K562 (cell line): ENCODE results near the gene AIF1. TPM values are rescaled to one million over a fixed set of nuclear protein-coding genes. Genes with fewer than 3 reads are reported as not detected.

Experiments
- ADNP ChIP-seq: fragments of 200-800 bp; sonication (Bioruptor generic); IDR thresholded peaks from 2 replicates; pipeline ENCODE4 v1.6.1; 2016; ENCODE audit warnings: missing genetic modification characterization, missing compliant biosample characterization
- CBX8 ChIP-seq: fragments of 200-600 bp; sonication (generic); IDR thresholded peaks from 2 replicates; pipeline ENCODE4 v1.6.1; 2012; ENCODE audit warnings: borderline replicate concordance, mixed run types, low read depth, mild to moderate bottlenecking, moderate library complexity, mixed read lengths, low read length, control low read depth, inconsistent platforms; ENCODE audit not compliant: poor library complexity, severe bottlenecking; ENCODE audit errors: extremely low read depth
- CREB1 ChIP-seq, 2 experiments: sonication (generic) in 1 of 2; formaldehyde crosslinking in 1 of 2; IDR thresholded peaks; 2 replicates each; pipeline versions ENCODE4 v1.6.1 to v1.8.0; 2012 to 2022; ENCODE audit warnings: inconsistent platforms in 1 of 2, mild to moderate bottlenecking in 1 of 2, missing genetic modification reagents in 1 of 2, moderate library complexity in 1 of 2
- DPF2 ChIP-seq: fragments of 450-650 bp; IDR thresholded peaks from 2 replicates; pipeline ENCODE4 v1.6.1; 2016
- ETS1 ChIP-seq: conservative IDR thresholded peaks from 2 replicates; pipeline ENCODE4 v1.6.1; 2011; ENCODE audit warnings: low read depth, mild to moderate bottlenecking, low read length; ENCODE audit not compliant: control insufficient read depth
- ETV6 ChIP-seq, 3 experiments: fragments of 150-350 bp in 1 of 3; sonication (generic) in 1 of 3; formaldehyde crosslinking in 1 of 3; IDR thresholded peaks; 2 replicates each; pipeline versions ENCODE4 v1.6.1 to v1.8.0; 2014 to 2022; ENCODE audit warnings: borderline replicate concordance in 2 of 3, low read depth in 2 of 3, antibody characterized with exemption in 1 of 3, low read length in 1 of 3, mild to moderate bottlenecking in 1 of 3, missing genetic modification reagents in 1 of 3
- IRF1 ChIP-seq: sonication (generic); formaldehyde crosslinking; IDR thresholded peaks from 2 replicates; pipeline ENCODE4 v1.8.0; 2022; ENCODE audit warnings: missing genetic modification reagents, mild to moderate bottlenecking, borderline replicate concordance
- PATZ1 ChIP-seq: fragments of 250-450 bp; sonication (Bioruptor Pico); IDR thresholded peaks from 2 replicates; pipeline ENCODE4 v1.5.0; 2020; ENCODE audit warnings: mild to moderate bottlenecking, borderline replicate concordance
- PCBP2 ChIP-seq: fragments of 200-400 bp; formaldehyde crosslinking; IDR thresholded peaks from 2 replicates; pipeline ENCODE4 v1.6.1; 2018; ENCODE audit warnings: low read length, low read depth, mild to moderate bottlenecking, moderate library complexity; ENCODE audit not compliant: poor library complexity, severe bottlenecking
- RAD21 ChIP-seq, 2 experiments: fragments of 250-450 bp in 1 of 2; fragments of 450-650 bp in 1 of 2; sonication (Bioruptor Pico) in 1 of 2; formaldehyde crosslinking in 1 of 2; IDR thresholded peaks in 1 of 2; conservative IDR thresholded peaks in 1 of 2; 2 replicates each; pipeline versions ENCODE4 v1.4.0 to v1.8.0; 2020 to 2022; ENCODE audit warnings: mild to moderate bottlenecking in 2 of 2, moderate library complexity in 1 of 2
- RBBP5 ChIP-seq: fragments of 200-600 bp; sonication (generic); IDR thresholded peaks from 2 replicates; pipeline ENCODE4 v1.6.1; 2012; ENCODE audit warnings: borderline replicate concordance, mild to moderate bottlenecking, low read length, control low read depth, inconsistent platforms; ENCODE audit not compliant: insufficient read depth, poor library complexity, severe bottlenecking
- RBM17 ChIP-seq: fragments of 200-400 bp; formaldehyde crosslinking; IDR thresholded peaks from 2 replicates; pipeline ENCODE4 v1.6.1; 2017; ENCODE audit warnings: low read depth, mild to moderate bottlenecking, low read length, borderline replicate concordance
- SMAD2 ChIP-seq: fragments of 150-350 bp; IDR thresholded peaks from 2 replicates; pipeline ENCODE4 v1.6.1; 2014; ENCODE audit warnings: low read depth, mild to moderate bottlenecking, low read length
- SRF ChIP-seq, 2 experiments: fragments of 250-450, 450-650 bp in 1 of 2; sonication (Bioruptor Pico) in 1 of 2; sonication (generic) in 1 of 2; formaldehyde crosslinking; IDR thresholded peaks; 2 replicates each; pipeline versions ENCODE4 v1.5.0 to v1.5.1; 2020 to 2022; ENCODE audit warnings: mild to moderate bottlenecking in 1 of 2, missing genetic modification reagents in 1 of 2
- ZEB2 ChIP-seq: fragments of 450-650 bp; IDR thresholded peaks from 2 replicates; pipeline ENCODE4 v1.6.1; 2016
- ZNF146 ChIP-seq: IDR thresholded peaks from one replicate; pipeline ENCODE4 v1.6.1; 2018; ENCODE audit warnings: missing compliant biosample characterization; ENCODE audit not compliant: unreplicated experiment
- ZNF395 ChIP-seq: fragments of 200-800 bp; sonication (Bioruptor generic); IDR thresholded peaks from 2 replicates; pipeline ENCODE4 v1.6.1; 2017; ENCODE audit warnings: missing genetic modification characterization, missing compliant biosample characterization
- polyA plus RNA-seq, 8 experiments: library from polyadenylated mRNA; depleted of rRNA in 4 of 8; stranded (reverse) in 5 of 8; unstranded in 3 of 8; fragments of >200 nt; fragmentation: Nextera tagmentation in 2 of 8; fragmentation: Illumina TruSeq in 1 of 8; extraction: Ambion mirVana in 2 of 8; extraction: Trizol in 1 of 8; gene quantifications; 2 replicates each; pipeline versions ENCODE4 v1.2.1 to v1.2.3, GENCODE V29; 2011 to 2014; ENCODE audit warnings: inconsistent platforms in 1 of 8, missing spikeins in 1 of 8
- total RNA-seq, 7 experiments: library from RNA; depleted of rRNA in 6 of 7; stranded (reverse); fragments of >200 nt in 6 of 7; fragmentation: Illumina TruSeq in 2 of 7; extraction: Trizol in 2 of 7; gene quantifications; 2 replicates each; pipeline versions ENCODE4 v1.2.1 to v1.2.3, GENCODE V29; 2011 to 2021; ENCODE audit warnings: low replicate concordance in 1 of 7

AIF1 gene
- total and polyA plus RNA-seq, 9 of the 15 experiments (the other 6 are each of a cell fraction or from before 2014, with no cell fraction given), result 9.4 to 33.4 (median 19.4) TPM

DNA sequence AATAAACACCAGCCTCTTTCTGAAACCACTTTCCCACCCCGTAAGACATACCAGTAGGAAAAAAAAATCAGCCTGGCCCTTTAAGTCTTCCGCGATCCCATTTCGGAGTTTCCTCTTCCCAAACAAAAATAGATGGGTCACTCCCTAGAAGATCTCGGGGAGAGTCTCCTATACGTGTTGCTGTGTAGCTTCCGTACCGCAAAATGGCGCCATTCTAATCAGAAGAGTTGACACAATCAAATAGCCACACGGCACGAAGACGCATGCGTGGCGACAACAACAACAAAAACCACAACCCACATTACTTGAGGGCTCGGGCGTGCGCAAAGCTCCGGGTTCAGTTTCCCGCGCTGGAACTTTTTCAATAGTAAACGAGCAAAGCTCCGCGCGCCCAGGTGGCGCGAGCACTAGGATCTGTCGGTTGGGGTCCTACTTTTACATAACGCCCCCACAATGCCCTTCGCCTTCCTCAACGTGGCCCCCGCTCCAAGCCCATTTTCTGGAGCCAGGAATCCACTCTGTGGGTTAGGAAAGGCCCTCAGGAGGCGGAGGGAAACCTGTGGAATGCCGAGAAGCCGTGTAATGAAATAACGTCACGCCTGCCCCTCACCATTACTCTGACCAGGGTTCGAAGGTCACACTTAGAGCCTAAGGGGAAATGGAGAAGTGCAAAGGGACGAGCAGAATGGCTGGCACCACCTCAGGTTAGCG is 49.9 kb downstream of the AIF1 start, which contains the start of gene GPANK1 (continued):
- TF ChIP-seq RBM17, result no peak
- 0 out of 2 replicates have a peak, but pooled peaks have one; percentile 5 for TF ChIP-seq SMAD2
- TF ChIP-seq ETV6 (IDR thresholded peaks at IDR 0.05; ENCODE audit: borderline replicate concordance in 1 of 2, low read depth in 2 of 2, low read length in 1 of 2), result no peak
- TF ChIP-seq ETV6 (CRISPR knock-in tag; IDR thresholded peaks at IDR 0.05; ENCODE audit: borderline replicate concordance), result 0 out of 2 replicates have a peak, but pooled peaks have one; percentile 28
- TF ChIP-seq PATZ1, result no peak
- peak in 1 of 2 experiments; percentile 73; a peak in 1 of 4 replicates for TF ChIP-seq SRF (CRISPR knock-in tag; IDR thresholded peaks at IDR 0.05)
- TF ChIP-seq CBX8, result no peak
- TF ChIP-seq ZNF395 (CRISPR knock-in tag), result no peak
- no peak; the same call in 1 of the 2 replicates for TF ChIP-seq ETS1
- TF ChIP-seq PCBP2, result no peak
- no peak for TF ChIP-seq ADNP (tag)
- TF ChIP-seq DPF2, result peak; percentile 44
- TF ChIP-seq CREB1 (IDR thresholded peaks at IDR 0.05), result peak; percentile 64
- peak; percentile 79 for TF ChIP-seq CREB1 (CRISPR knock-in tag; IDR thresholded peaks at IDR 0.05)
- TF ChIP-seq RAD21 (CRISPR knock-in tag; conservative IDR thresholded peaks at IDR 0.05 in 1 of 2, IDR thresholded peaks at IDR 0.05 in 1 of 2), result 0 out of 4 replicates have a peak, but pooled peaks of 1 of the 2 experiments have one; percentile 4
- no peak; the same call in 1 of the 2 replicates for TF ChIP-seq IRF1 (CRISPR knock-in tag)
- no peak for TF ChIP-seq RBBP5
- peak; percentile 26; the same call in 1 of the 2 replicates for TF ChIP-seq ZEB2
- no peak for TF ChIP-seq ZNF146 (CRISPR knock-in tag)
